Astrocyte (in vitro differentiated cells and primary cell): ENCODE measurements around the gene MRGPRG. TPM values are rescaled to one million over a fixed set of nuclear protein-coding genes. Genes with fewer than 3 reads are reported as not detected.

Experiments
- DNase-seq: peaks from one replicate; pipeline ENCODE4 v3.0.0-alpha.2; 2010; ENCODE audit warnings: low read depth
- FAIRE-seq: peaks from 2 replicates; lab custom pipeline; 2011; peaks lifted over from hg19 to GRCh38; lab: Jason Lieb, UNC
- H2AFZ ChIP-seq: 2 replicates; pipeline ENCODE4 v1.6.0; 2012; ENCODE audit warnings: low read depth, low read length, inconsistent platforms
- H3K27ac ChIP-seq: 2 replicates; pipeline ENCODE4 v1.5.1; 2011; ENCODE audit warnings: low read depth, low read length, inconsistent platforms
- H3K27me3 ChIP-seq: 2 replicates; pipeline ENCODE4 v1.6.0; 2011; ENCODE audit warnings: low read length, inconsistent platforms; ENCODE audit not compliant: insufficient read depth
- H3K36me3 ChIP-seq: 2 replicates; pipeline ENCODE4 v1.5.1; 2011; ENCODE audit warnings: low read length, inconsistent platforms; ENCODE audit not compliant: insufficient read depth
- H3K4me1 ChIP-seq: 2 replicates; pipeline ENCODE4 v1.5.1; 2011; ENCODE audit warnings: low read length, inconsistent platforms; ENCODE audit not compliant: insufficient read depth
- H3K4me2 ChIP-seq: 2 replicates; pipeline ENCODE4 v1.6.0; 2012; ENCODE audit warnings: low read length, inconsistent platforms
- H3K4me3 ChIP-seq: 2 replicates; pipeline ENCODE4 v1.5.1; 2011; ENCODE audit warnings: low read depth, mild to moderate bottlenecking, low read length, inconsistent platforms; ENCODE audit not compliant: insufficient read depth
- H3K79me2 ChIP-seq: 2 replicates; pipeline ENCODE4 v1.6.0; 2012; ENCODE audit warnings: mild to moderate bottlenecking, low read length, inconsistent platforms; ENCODE audit not compliant: insufficient read depth
- H3K9ac ChIP-seq: 2 replicates; pipeline ENCODE4 v1.6.0; 2012; ENCODE audit warnings: mild to moderate bottlenecking, low read length, inconsistent platforms
- H3K9me3 ChIP-seq: 2 replicates; pipeline ENCODE4 v1.5.1; 2012; ENCODE audit warnings: low read depth, mild to moderate bottlenecking, low read length, inconsistent platforms; ENCODE audit not compliant: insufficient read depth
- H4K20me1 ChIP-seq: 2 replicates; pipeline ENCODE4 v1.6.0; 2012; ENCODE audit warnings: low read length, inconsistent platforms; ENCODE audit not compliant: insufficient read depth
- H3K27ac Mint-ChIP-seq: one replicate; pipeline ENCODE4 v1.8.0; 2021; ENCODE audit warnings: mild to moderate bottlenecking, mixed read lengths; ENCODE audit not compliant: unreplicated experiment
- H3K27me3 Mint-ChIP-seq: one replicate; pipeline ENCODE4 v1.8.0; 2021; ENCODE audit warnings: low read depth, mixed read lengths; ENCODE audit not compliant: unreplicated experiment
- H3K36me3 Mint-ChIP-seq: one replicate; pipeline ENCODE4 v1.8.0; 2021; ENCODE audit warnings: low read depth, mixed read lengths; ENCODE audit not compliant: unreplicated experiment
- H3K4me1 Mint-ChIP-seq: one replicate; pipeline ENCODE4 v1.8.0; 2021; ENCODE audit warnings: low read depth, mixed read lengths; ENCODE audit not compliant: unreplicated experiment
- H3K4me3 Mint-ChIP-seq: one replicate; pipeline ENCODE4 v1.8.0; 2021; ENCODE audit warnings: mild to moderate bottlenecking, moderate library complexity, mixed read lengths; ENCODE audit not compliant: unreplicated experiment
- H3K9me3 Mint-ChIP-seq: one replicate; pipeline ENCODE4 v1.8.0; 2021; ENCODE audit warnings: mild to moderate bottlenecking, mixed read lengths; ENCODE audit not compliant: unreplicated experiment
- CTCF ChIP-seq: IDR thresholded peaks from 2 replicates; pipeline ENCODE4 v1.5.1; 2011; ENCODE audit warnings: low read depth, mild to moderate bottlenecking, inconsistent platforms, low read length, moderate library complexity; ENCODE audit not compliant: insufficient read depth
- EZH2 ChIP-seq: IDR thresholded peaks from 2 replicates; pipeline ENCODE4 v1.6.1; 2012; ENCODE audit warnings: mild to moderate bottlenecking, low read length, inconsistent platforms; ENCODE audit not compliant: insufficient read depth
- total RNA-seq: library from RNA; stranded (reverse); gene quantifications from 2 replicates; pipeline ENCODE4 v1.2.1, GENCODE V29; 2021

The MRGPRG gene
- total RNA-seq, 1 donor from 2014 or later = not detected

GRCh38 chr11:3191586-3192324 lies 26.9 kb downstream of the MRGPRG start:
- Mint-ChIP-seq H3K27me3 (peaks cover 21% of the 10 kb centered on the region), H3K4me1 (peaks cover 2% of the 10 kb centered on the region), H3K9me3 (no peaks in the 10 kb centered on the region), H3K4me3 (no peak overlapping the region), H3K36me3 (no peaks in the 10 kb centered on the region), H3K27ac (no peak overlapping the region)
- H3K27me3 ChIP-seq = peaks cover 6% of the 10 kb centered on the region
- H3K79me2 ChIP-seq = no peaks in the 10 kb centered on the region
- H3K4me3 ChIP-seq = no peak overlapping the region
- peaks cover 5% of the 10 kb centered on the region for H3K9me3 ChIP-seq
- H4K20me1 ChIP-seq = no peaks in the 10 kb centered on the region
- H2AFZ ChIP-seq = no peak overlapping the region
- H3K36me3 ChIP-seq = no peaks in the 10 kb centered on the region
- no peak for TF ChIP-seq CTCF
- no peak for TF ChIP-seq EZH2
- no peaks in the 10 kb centered on the region for H3K4me1 ChIP-seq
- DNase-seq (no peak), FAIRE-seq (no peak)
- H3K9ac ChIP-seq = no peak overlapping the region
- H3K27ac ChIP-seq = no peak overlapping the region
- H3K4me2 ChIP-seq = no peak overlapping the region

GRCh38 chr11:3190600-3190999 lies 28.0 kb downstream of the MRGPRG start:
- H3K4me1 Mint-ChIP-seq = no peaks in the 10 kb centered on the region
- no peaks in the 10 kb centered on the region for H3K4me1 ChIP-seq
- peaks cover 6% of the 10 kb centered on the region for H3K27me3 ChIP-seq
- peaks cover 21% of the 10 kb centered on the region for H3K27me3 Mint-ChIP-seq
- no peak overlapping the region for H3K4me3 Mint-ChIP-seq
- H3K36me3 ChIP-seq = no peaks in the 10 kb centered on the region
- H3K79me2 ChIP-seq = no peaks in the 10 kb centered on the region
- DNase-seq (no peak), FAIRE-seq (no peak)
- peaks cover 5% of the 10 kb centered on the region for H3K9me3 ChIP-seq
- no peaks in the 10 kb centered on the region for H4K20me1 ChIP-seq
- no peak overlapping the region for H3K4me3 ChIP-seq
- H3K9ac ChIP-seq = no peak overlapping the region
- TF ChIP-seq EZH2 (no peak), CTCF (no peak)
- H3K9me3 Mint-ChIP-seq = no peaks in the 10 kb centered on the region
- H2AFZ ChIP-seq = no peak overlapping the region
- no peaks in the 10 kb centered on the region for H3K36me3 Mint-ChIP-seq
- no peak overlapping the region for H3K27ac ChIP-seq
- H3K4me2 ChIP-seq = no peak overlapping the region
- H3K27ac Mint-ChIP-seq = no peak overlapping the region
